ENCODE results near the gene SRCIN1. TPM values are rescaled to one million over a fixed set of nuclear protein-coding genes. Genes with fewer than 3 reads are reported as not detected.
A peak's percentile ranks its signal among the peaks of the same experiment; 100 is the strongest.
"Not testable (repeated sequence)": the region's sequence is repeated elsewhere in the genome, so short reads cannot be mapped to it uniquely, and the experiment has no call there.

The SRCIN1 gene
- total RNA-seq, 1 donor from 2014 or later: not detected

DNA sequence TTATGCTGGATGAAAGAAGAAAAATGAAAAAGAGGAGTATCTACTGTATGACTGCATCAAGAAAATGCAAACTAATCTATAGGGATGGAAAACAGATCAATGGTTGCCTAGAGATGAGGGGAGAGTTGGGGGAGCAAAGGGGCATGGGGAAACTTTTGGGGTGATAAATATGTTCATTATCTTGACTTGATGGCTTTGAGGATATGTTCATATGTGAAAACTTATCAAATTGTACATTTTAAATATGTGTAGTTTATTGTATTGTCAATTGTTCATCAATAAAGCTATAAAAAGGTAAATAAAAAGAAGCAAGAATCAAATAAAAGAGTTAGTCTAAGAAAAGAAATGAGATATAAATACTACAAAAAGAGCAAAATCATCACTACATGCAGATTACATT is 19.7 kb upstream of the SRCIN1 start:
- Histone ChIP-seq H3K36me3 (no peaks in the 10 kb centered on the region), H3K4me3 (no peak overlapping the region), H3K27me3 (no peaks in the 10 kb centered on the region), H3K9me3 (no peaks in the 10 kb centered on the region), H3K4me1 (no peaks in the 10 kb centered on the region), H3K27ac (no peak overlapping the region)
- intact Hi-C loops (cut with DNase I): no loop called here
- TF ChIP-seq, protein P1, sequence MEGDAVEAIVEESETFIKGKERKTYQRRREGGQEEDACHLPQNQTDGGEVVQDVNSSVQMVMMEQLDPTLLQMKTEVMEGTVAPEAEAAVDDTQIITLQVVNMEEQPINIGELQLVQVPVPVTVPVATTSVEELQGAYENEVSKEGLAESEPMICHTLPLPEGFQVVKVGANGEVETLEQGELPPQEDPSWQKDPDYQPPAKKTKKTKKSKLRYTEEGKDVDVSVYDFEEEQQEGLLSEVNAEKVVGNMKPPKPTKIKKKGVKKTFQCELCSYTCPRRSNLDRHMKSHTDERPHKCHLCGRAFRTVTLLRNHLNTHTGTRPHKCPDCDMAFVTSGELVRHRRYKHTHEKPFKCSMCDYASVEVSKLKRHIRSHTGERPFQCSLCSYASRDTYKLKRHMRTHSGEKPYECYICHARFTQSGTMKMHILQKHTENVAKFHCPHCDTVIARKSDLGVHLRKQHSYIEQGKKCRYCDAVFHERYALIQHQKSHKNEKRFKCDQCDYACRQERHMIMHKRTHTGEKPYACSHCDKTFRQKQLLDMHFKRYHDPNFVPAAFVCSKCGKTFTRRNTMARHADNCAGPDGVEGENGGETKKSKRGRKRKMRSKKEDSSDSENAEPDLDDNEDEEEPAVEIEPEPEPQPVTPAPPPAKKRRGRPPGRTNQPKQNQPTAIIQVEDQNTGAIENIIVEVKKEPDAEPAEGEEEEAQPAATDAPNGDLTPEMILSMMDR (IDR thresholded peaks at IDR 0.05): no peak
- no peak for DNase-seq (ENCODE audit: low spot score in 2 of 2)

DNA sequence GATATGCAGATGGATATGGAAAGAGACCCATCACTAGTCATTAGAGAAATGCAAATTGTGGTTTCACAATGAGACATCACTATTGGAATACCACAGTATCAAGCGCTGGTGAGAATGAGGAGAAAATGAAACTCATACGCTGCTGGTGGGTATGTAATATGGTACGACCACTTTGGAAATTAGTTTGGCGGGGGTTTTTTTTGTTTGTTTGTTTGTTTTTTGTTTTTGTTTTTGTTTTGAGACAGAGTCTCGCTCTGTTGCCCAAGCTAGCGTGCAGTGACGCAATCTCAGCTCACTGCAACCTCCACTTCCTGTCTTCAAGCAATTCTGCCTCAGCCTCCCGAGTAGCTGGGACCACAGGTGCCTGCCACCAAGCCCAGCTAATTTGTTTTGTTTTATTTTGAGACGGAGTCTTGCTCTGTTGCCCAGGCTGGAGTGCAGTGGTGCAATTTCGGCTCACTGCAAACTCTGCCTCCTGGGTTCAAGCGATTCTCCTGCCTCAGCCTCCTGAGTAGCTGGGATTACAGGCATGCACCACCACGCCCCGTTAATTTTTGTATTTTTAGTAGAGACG is 19.1 kb upstream of the SRCIN1 start:
- H3K9me3 ChIP-seq; H3K27me3 ChIP-seq; H3K36me3 ChIP-seq; H3K4me1 ChIP-seq; intact Hi-C loops (cut with DNase I); H3K27ac ChIP-seq; H3K4me3 ChIP-seq; DNase-seq (ENCODE audit: low spot score in 2 of 2): not testable (repeated sequence)

GRCh38 chr17:38621538-38621937 is 15.8 kb upstream of the SRCIN1 start:
- no peak overlapping the region for H3K27ac ChIP-seq
- H3K36me3 ChIP-seq: no peaks in the 10 kb centered on the region
- no peaks in the 10 kb centered on the region for H3K9me3 ChIP-seq
- TF ChIP-seq, protein P1 (IDR thresholded peaks at IDR 0.05): no peak
- intact Hi-C loops (cut with DNase I): no loop called here
- H3K4me3 ChIP-seq: no peak overlapping the region
- H3K27me3 ChIP-seq: no peaks in the 10 kb centered on the region
- H3K4me1 ChIP-seq: no peaks in the 10 kb centered on the region
- DNase-seq (ENCODE audit: low spot score in 2 of 2): peak in 1 of 2 donors; percentile 3

DNA sequence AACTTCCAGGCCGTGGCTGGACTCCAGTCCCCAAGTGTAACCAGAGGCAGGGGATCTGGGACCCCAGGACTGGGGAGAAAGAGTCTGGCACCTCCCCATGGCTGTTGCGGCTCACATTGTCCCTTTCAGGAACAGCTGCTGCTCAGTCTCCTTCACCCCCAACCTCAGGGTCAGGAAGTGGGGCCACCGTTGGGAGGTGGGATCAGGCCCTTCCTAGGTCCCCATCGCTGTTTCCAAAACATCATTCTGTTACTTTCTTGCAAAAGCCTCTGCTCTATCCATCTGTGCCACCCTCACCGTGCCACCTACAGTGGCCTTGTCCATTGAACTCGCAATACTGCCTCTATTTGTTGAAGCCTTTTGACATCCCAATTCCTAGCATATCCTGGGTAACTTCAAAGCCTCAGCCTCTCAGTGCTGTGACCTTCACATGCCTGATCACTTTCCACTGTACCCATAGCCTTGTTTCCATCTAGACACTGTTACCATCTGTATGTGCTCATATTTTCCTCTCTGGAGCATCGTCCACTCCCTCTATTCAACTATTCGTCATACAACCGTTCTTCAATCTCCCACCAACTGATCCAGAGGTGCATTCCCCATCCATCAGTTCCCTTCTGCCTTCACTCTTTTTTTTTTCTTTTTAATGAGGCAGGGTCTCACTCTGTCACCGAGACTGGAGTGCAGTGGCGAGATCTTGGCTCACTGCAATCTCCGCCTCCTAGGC is 15.0 kb upstream of the SRCIN1 start:
- H3K4me1 ChIP-seq: no peaks in the 10 kb centered on the region
- no peaks in the 10 kb centered on the region for H3K27me3 ChIP-seq
- no peaks in the 10 kb centered on the region for H3K9me3 ChIP-seq
- no peaks in the 10 kb centered on the region for H3K36me3 ChIP-seq
- no peak overlapping the region for H3K27ac ChIP-seq
- no peak overlapping the region for H3K4me3 ChIP-seq
- peak in 1 of 2 donors; percentile 52 for DNase-seq (ENCODE audit: low spot score in 2 of 2)
- intact Hi-C loops (cut with DNase I): no loop called here
- TF ChIP-seq, protein P1 (IDR thresholded peaks at IDR 0.05): no peak

DNA sequence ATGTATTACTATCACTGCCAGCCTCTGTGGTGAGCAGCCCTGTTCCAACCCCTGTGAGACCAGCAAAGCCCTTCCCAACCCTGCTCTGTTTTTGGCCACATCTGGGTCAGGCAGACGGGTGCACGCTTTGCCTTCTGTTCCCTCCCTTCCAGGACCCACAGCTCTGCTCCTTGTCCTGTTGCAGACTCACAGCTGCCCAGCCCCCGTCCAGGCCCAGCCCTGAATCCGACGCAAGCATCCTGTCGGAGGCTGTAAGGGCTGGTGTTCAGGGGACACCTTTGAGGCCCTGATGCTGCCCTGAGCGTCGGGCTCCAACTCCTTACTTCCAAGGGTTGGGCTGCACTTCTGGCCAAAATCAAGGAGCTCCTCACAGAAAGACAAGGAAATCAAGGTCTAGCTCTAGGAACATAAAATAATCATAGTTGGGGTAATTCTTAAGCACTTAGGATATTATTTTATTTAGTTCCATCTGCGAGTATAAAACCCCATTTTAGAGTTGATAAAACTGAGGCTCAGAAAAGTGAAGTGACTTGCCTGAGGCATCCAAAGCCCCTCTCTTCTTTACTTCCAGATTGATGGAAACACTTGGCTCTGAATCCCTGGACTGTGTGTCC is 14.3 kb upstream of the SRCIN1 start:
- intact Hi-C loops (cut with DNase I): no loop called here
- DNase-seq (ENCODE audit: low spot score in 2 of 2): peak in 1 of 2 donors; percentile 18
- Histone ChIP-seq H3K27ac (no peak overlapping the region), H3K4me1 (no peaks in the 10 kb centered on the region), H3K27me3 (no peaks in the 10 kb centered on the region), H3K36me3 (no peaks in the 10 kb centered on the region), H3K4me3 (no peak overlapping the region), H3K9me3 (no peaks in the 10 kb centered on the region)
- TF ChIP-seq, protein P1 (IDR thresholded peaks at IDR 0.05): no peak

DNA sequence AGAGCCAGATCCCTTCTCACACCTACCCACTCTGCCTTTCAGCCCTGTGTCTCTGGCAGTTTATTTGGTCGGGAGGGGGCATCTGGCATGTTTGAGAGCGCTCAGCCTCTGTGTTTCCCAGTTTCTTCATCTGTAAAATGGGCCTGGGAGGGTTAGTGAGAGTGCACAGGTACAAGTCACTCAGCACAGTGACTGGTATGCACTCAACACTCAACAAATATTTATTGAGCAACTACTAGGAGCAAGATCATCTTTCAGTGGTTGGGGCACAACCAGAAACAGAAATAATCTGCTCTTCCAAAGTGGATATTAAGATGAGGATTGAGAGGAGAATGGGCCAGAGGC is 13.7 kb upstream of the SRCIN1 start:
- H3K27me3 ChIP-seq: no peaks in the 10 kb centered on the region
- H3K4me1 ChIP-seq: no peaks in the 10 kb centered on the region
- H3K27ac ChIP-seq: no peak overlapping the region
- TF ChIP-seq, protein P1 (IDR thresholded peaks at IDR 0.05): no peak
- H3K4me3 ChIP-seq: no peak overlapping the region
- no peaks in the 10 kb centered on the region for H3K9me3 ChIP-seq
- DNase-seq (ENCODE audit: low spot score in 2 of 2): no peak
- intact Hi-C loops (cut with DNase I): no loop called here
- no peaks in the 10 kb centered on the region for H3K36me3 ChIP-seq
